Measurements from ENCODE around the gene CDKN2B.

DNA sequence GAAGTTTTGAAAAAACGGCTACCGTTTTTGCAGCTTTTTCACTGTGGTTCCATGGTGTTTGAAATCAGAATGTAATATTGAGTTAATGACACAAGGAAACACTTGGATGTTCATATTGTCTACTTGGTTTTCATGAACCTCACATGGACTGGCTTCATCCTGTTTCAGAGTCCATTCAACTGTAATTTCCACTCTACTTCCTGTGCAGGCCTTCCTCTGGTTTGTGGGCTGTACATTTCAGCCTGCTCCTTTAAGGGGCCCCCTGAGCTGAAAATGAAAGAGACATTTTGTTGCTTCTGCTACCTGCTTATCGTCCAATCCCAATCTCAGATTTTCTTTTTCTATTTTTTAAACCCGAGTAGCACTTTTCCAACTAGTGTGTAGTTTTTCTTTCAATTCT is 41.8 kb upstream of the CDKN2B start:
- TF ChIP-seq, protein P1, sequence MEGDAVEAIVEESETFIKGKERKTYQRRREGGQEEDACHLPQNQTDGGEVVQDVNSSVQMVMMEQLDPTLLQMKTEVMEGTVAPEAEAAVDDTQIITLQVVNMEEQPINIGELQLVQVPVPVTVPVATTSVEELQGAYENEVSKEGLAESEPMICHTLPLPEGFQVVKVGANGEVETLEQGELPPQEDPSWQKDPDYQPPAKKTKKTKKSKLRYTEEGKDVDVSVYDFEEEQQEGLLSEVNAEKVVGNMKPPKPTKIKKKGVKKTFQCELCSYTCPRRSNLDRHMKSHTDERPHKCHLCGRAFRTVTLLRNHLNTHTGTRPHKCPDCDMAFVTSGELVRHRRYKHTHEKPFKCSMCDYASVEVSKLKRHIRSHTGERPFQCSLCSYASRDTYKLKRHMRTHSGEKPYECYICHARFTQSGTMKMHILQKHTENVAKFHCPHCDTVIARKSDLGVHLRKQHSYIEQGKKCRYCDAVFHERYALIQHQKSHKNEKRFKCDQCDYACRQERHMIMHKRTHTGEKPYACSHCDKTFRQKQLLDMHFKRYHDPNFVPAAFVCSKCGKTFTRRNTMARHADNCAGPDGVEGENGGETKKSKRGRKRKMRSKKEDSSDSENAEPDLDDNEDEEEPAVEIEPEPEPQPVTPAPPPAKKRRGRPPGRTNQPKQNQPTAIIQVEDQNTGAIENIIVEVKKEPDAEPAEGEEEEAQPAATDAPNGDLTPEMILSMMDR (IDR thresholded peaks at IDR 0.05; ENCODE audit: poor library complexity): no peak
- TF ChIP-seq EZH2 (IDR thresholded peaks at IDR 0.05; ENCODE audit: borderline replicate concordance) (no peak), EZH2phosphoT487 (IDR thresholded peaks at IDR 0.05; ENCODE audit: low read depth, severe bottlenecking, unreplicated experiment) (no peak)

Measured in hepatocyte (in vitro differentiated cells).